Calu3 (cell line): ENCODE data around the gene M1AP. TPM values are rescaled to one million over a fixed set of nuclear protein-coding genes. Genes with fewer than 3 reads are reported as not detected.

ENCODE experiments used
- BruUV-seq: library from RNA; stranded (reverse); fragments of 400-500 nt; replicated peaks from 2 replicates; lab custom pipeline; 2021; lab: Mats Ljungman, UMichigan
- CTCF ChIA-PET: fragments of 300-600 bp; sonication (Branson Sonifier 250); formaldehyde crosslinking; loops from one replicate; lab custom pipeline; 2022; ENCODE audit warnings: antibody characterized with exemption; lab: Charles Lee
- DNase-seq: peaks from one replicate; pipeline ENCODE4 v3.0.0; 2022
- H3K27ac Mint-ChIP-seq: one replicate; pipeline ENCODE4 v1.8.0; 2022; ENCODE audit warnings: mixed read lengths; ENCODE audit not compliant: unreplicated experiment
- H3K27me3 Mint-ChIP-seq: one replicate; pipeline ENCODE4 v1.8.0; 2022; ENCODE audit warnings: mixed read lengths; ENCODE audit not compliant: unreplicated experiment
- H3K36me3 Mint-ChIP-seq: one replicate; pipeline ENCODE4 v1.8.0; 2022; ENCODE audit warnings: mild to moderate bottlenecking, moderate library complexity, mixed read lengths; ENCODE audit not compliant: insufficient read depth, unreplicated experiment
- H3K4me1 Mint-ChIP-seq: one replicate; pipeline ENCODE4 v1.8.0; 2022; ENCODE audit warnings: mild to moderate bottlenecking, low read depth, mixed read lengths; ENCODE audit not compliant: unreplicated experiment
- H3K4me3 Mint-ChIP-seq: one replicate; pipeline ENCODE4 v1.8.0; 2022; ENCODE audit warnings: mild to moderate bottlenecking, low read depth, moderate library complexity, mixed read lengths; ENCODE audit not compliant: unreplicated experiment
- H3K9me3 Mint-ChIP-seq: one replicate; pipeline ENCODE4 v1.8.0; 2022; ENCODE audit warnings: low read depth, mixed read lengths; ENCODE audit not compliant: unreplicated experiment
- intact Hi-C: fragments of 100-400 bp; cut with micrococcal nuclease; formaldehyde crosslinking; loops from one replicate; pipeline ENCODE4 v1.10.0; 2022; ENCODE audit not compliant: unreplicated experiment
- total RNA-seq: library from RNA; stranded (reverse); gene quantifications from 2 replicates; pipeline ENCODE4 v1.2.3, GENCODE V29; 2022
- TF ChIP-seq, protein P1 (sequence below): fragments of 200-600 bp; IDR thresholded peaks from one replicate; pipeline ENCODE4 v1.8.0; 2022; ENCODE audit warnings: antibody characterized with exemption; ENCODE audit not compliant: unreplicated experiment

M1AP gene
- total RNA-seq, 1 experiment from 2014 or later = not detected

GRCh38 chr2:74558284-74559230 lies 89.6 kb downstream of the M1AP start:
- CTCF ChIA-PET = interaction anchor here (0.7 to 0.8 kb wide), 2 partner anchors 9 to 57 kb away, joined by 3 read pairs; no protein-coding TSS in a partner anchor
- Mint-ChIP-seq H3K27me3 (peaks cover 35% of the 10 kb centered on the region), H3K4me3 (no peak overlapping the region), H3K27ac (no peak overlapping the region), H3K4me1 (no peaks in the 10 kb centered on the region), H3K36me3 (peaks cover 22% of the 10 kb centered on the region), H3K9me3 (no peaks in the 10 kb centered on the region)
- no peak for DNase-seq
- BruUV-seq = no TSS peak
- TF ChIP-seq, protein P1, sequence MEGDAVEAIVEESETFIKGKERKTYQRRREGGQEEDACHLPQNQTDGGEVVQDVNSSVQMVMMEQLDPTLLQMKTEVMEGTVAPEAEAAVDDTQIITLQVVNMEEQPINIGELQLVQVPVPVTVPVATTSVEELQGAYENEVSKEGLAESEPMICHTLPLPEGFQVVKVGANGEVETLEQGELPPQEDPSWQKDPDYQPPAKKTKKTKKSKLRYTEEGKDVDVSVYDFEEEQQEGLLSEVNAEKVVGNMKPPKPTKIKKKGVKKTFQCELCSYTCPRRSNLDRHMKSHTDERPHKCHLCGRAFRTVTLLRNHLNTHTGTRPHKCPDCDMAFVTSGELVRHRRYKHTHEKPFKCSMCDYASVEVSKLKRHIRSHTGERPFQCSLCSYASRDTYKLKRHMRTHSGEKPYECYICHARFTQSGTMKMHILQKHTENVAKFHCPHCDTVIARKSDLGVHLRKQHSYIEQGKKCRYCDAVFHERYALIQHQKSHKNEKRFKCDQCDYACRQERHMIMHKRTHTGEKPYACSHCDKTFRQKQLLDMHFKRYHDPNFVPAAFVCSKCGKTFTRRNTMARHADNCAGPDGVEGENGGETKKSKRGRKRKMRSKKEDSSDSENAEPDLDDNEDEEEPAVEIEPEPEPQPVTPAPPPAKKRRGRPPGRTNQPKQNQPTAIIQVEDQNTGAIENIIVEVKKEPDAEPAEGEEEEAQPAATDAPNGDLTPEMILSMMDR = no peak
- intact Hi-C loops = no loop called here

GRCh38 chr2:74556831-74557370 lies 91.2 kb downstream of the M1AP start:
- TF ChIP-seq, protein P1 = no peak
- peaks cover 24% of the 10 kb centered on the region for H3K27me3 Mint-ChIP-seq
- no peak overlapping the region for H3K27ac Mint-ChIP-seq
- BruUV-seq = no TSS peak
- CTCF ChIA-PET = interaction anchor here (0.5 to 0.6 kb wide), 2 partner anchors 42 to 165 kb away, joined by 3 read pairs; no protein-coding TSS in a partner anchor
- H3K9me3 Mint-ChIP-seq = no peaks in the 10 kb centered on the region
- DNase-seq = no peak
- peaks cover 11% of the 10 kb centered on the region for H3K4me1 Mint-ChIP-seq
- intact Hi-C loops = no loop called here
- peaks cover 24% of the 10 kb centered on the region for H3K36me3 Mint-ChIP-seq
- no peak overlapping the region for H3K4me3 Mint-ChIP-seq

DNA sequence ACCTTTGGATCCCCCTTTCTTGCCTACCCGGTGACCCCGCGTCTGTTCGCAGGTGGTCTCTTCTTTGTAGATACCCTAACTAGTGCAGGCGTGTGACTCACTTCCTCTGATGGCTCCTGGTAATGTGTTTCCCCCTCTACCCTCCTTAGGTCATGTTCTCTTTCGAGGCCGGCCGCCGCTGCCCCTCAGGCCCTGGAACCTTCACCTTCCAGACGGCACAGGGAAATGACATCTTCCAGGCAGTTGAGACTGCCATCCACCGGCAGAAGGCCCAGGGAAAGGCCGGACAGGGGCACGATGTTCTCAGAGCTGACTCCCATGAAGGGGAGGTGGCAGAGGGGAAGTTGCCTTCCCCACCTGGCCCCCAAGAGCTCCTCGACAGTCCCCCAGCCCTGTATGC lies 92.0 kb downstream of the M1AP start:
- peaks cover 17% of the 10 kb centered on the region for H3K27me3 Mint-ChIP-seq
- H3K4me3 Mint-ChIP-seq = no peak overlapping the region
- CTCF ChIA-PET = no interaction called here
- peaks cover 18% of the 10 kb centered on the region for H3K4me1 Mint-ChIP-seq
- peaks cover 24% of the 10 kb centered on the region for H3K36me3 Mint-ChIP-seq
- no TSS peak for BruUV-seq
- DNase-seq = no peak
- H3K9me3 Mint-ChIP-seq = no peaks in the 10 kb centered on the region
- intact Hi-C loops = no loop called here
- TF ChIP-seq, protein P1 = no peak
- H3K27ac Mint-ChIP-seq = no peak overlapping the region

- TF ChIP-seq, protein P1 = no peak
- Mint-ChIP-seq H3K27ac (no peak overlapping the region), H3K27me3 (peaks cover 12% of the 10 kb centered on the region), H3K4me1 (peaks cover 18% of the 10 kb centered on the region), H3K4me3 (peak overlapping the region; percentile 36), H3K9me3 (no peaks in the 10 kb centered on the region), H3K36me3 (peaks cover 24% of the 10 kb centered on the region)
- intact Hi-C loops = no loop called here
- CTCF ChIA-PET = no interaction called here
- no peak for DNase-seq
- BruUV-seq = no TSS peak
These were observed 92.5 kb downstream of the M1AP start for GRCh38 chr2:74555610-74556103.
